Endothelial cell of umbilical vein (primary cell): ENCODE results near the gene GCNA. TPM values are rescaled to one million over a fixed set of nuclear protein-coding genes. Genes with fewer than 3 reads are reported as not detected.

ENCODE experiments used
- BruUV-seq: library from RNA; stranded (reverse); fragments of 400-500 nt; replicated peaks from 2 replicates; lab custom pipeline; 2021; lab: Mats Ljungman, UMichigan
- CTCF ChIA-PET: fragments of 300-600, 350-600 bp; sonication (Branson Sonifier 250); formaldehyde crosslinking; loops from one replicate; lab custom pipeline; 2021; ENCODE audit warnings: antibody characterized with exemption, inconsistent platforms; lab: Charles Lee
- POLR2A ChIA-PET: fragments of 300-600, 350-600 bp; sonication (Branson Sonifier 250); formaldehyde crosslinking; loops from one replicate; lab custom pipeline; 2021; ENCODE audit warnings: antibody characterized with exemption, inconsistent platforms; lab: Charles Lee
- DNase-seq: peaks from one replicate; pipeline ENCODE4 v3.0.0-alpha.2; 2011; ENCODE audit warnings: low read depth, low spot score
- FAIRE-seq: peaks from 2 replicates; lab custom pipeline; 2011; peaks lifted over from hg19 to GRCh38; lab: Jason Lieb, UNC
- H2AFZ ChIP-seq: 2 replicates; pipeline ENCODE4 v1.6.0; 2012; ENCODE audit warnings: low read depth, low read length, control low read depth, inconsistent platforms
- H3K27ac ChIP-seq: 2 replicates; pipeline ENCODE4 v1.5.1; 2011; ENCODE audit warnings: low read depth, mild to moderate bottlenecking, control low read depth, low read length, moderate library complexity; ENCODE audit not compliant: insufficient read depth
- H3K27me3 ChIP-seq, 2 experiments: 2 replicates each; pipeline versions ENCODE4 v1.6.0 to v1.6.1; 2011; ENCODE audit warnings: low read length in 2 of 2, mixed read lengths in 1 of 2; ENCODE audit not compliant: control insufficient read depth in 2 of 2, insufficient read depth in 2 of 2
- H3K36me3 ChIP-seq, 2 experiments: 2 replicates in 1 of 2; 3 replicates in 1 of 2; pipeline ENCODE4 v1.5.1; 2011; ENCODE audit warnings: low read length in 2 of 2, mild to moderate bottlenecking in 1 of 2, moderate library complexity in 1 of 2; ENCODE audit not compliant: control insufficient read depth in 2 of 2, insufficient read depth in 2 of 2; ENCODE audit errors: extremely low read depth in 1 of 2
- H3K4me1 ChIP-seq: 3 replicates; pipeline ENCODE4 v1.5.1; 2011; ENCODE audit warnings: mild to moderate bottlenecking, low read length; ENCODE audit not compliant: control insufficient read depth, insufficient read depth; ENCODE audit errors: extremely low read depth
- H3K4me2 ChIP-seq: 2 replicates; pipeline ENCODE4 v1.6.1; 2011; ENCODE audit warnings: low read length, control low read depth, mixed read lengths; ENCODE audit not compliant: insufficient read depth
- H3K4me3 ChIP-seq, 3 experiments: fragments of 200-600 bp in 1 of 3; sonication (generic), shearing (Covaris generic) in 1 of 3; replicated peaks in 1 of 3; 2 replicates each; pipeline ENCODE4 v1.5.1; 2011 to 2016; ENCODE audit warnings: control low read depth in 3 of 3, low read length in 3 of 3, mild to moderate bottlenecking in 2 of 3, inconsistent platforms in 1 of 3, low read depth in 1 of 3, moderate library complexity in 1 of 3; ENCODE audit not compliant: insufficient read depth in 1 of 3
- H3K79me2 ChIP-seq: 2 replicates; pipeline ENCODE4 v1.6.0; 2012; ENCODE audit warnings: low read length, inconsistent platforms; ENCODE audit not compliant: control insufficient read depth, insufficient read depth
- H3K9ac ChIP-seq: replicated peaks from 2 replicates; pipeline ENCODE3; 2011; ENCODE audit warnings: low read length, control low read depth; ENCODE audit not compliant: insufficient read depth; ENCODE audit errors: extremely low read depth
- H3K9me1 ChIP-seq: replicated peaks from 3 replicates; pipeline ENCODE4 v1.6.0; 2011; ENCODE audit warnings: mild to moderate bottlenecking, low read length; ENCODE audit not compliant: control insufficient read depth, insufficient read depth; ENCODE audit errors: extremely low read depth
- H3K9me3 ChIP-seq: replicated peaks from 2 replicates; pipeline ENCODE4 v1.5.1; 2012; ENCODE audit warnings: low read length, inconsistent platforms; ENCODE audit not compliant: control insufficient read depth, insufficient read depth
- H4K20me1 ChIP-seq: replicated peaks from 2 replicates; pipeline ENCODE3; 2011; ENCODE audit warnings: mild to moderate bottlenecking, low read length; ENCODE audit not compliant: control insufficient read depth, insufficient read depth; ENCODE audit errors: extremely low read depth
- CTCF ChIP-seq, 2 donors: IDR thresholded peaks; 1 replicate in 1 of 2; 2 replicates in 1 of 2; pipeline ENCODE4 v1.5.1; 2011; ENCODE audit warnings: low read length in 2 of 2, mild to moderate bottlenecking in 2 of 2, moderate library complexity in 2 of 2, control low read depth in 1 of 2, inconsistent platforms in 1 of 2, low read depth in 1 of 2; ENCODE audit not compliant: insufficient read depth in 1 of 2; ENCODE audit errors: extremely low read depth in 1 of 2
- EZH2 ChIP-seq: IDR thresholded peaks from 2 replicates; pipeline ENCODE4 v1.6.1; 2012; ENCODE audit warnings: borderline replicate concordance, low read depth, mild to moderate bottlenecking, moderate library complexity, low read length, inconsistent platforms; ENCODE audit not compliant: severe bottlenecking
- FOS ChIP-seq: IDR thresholded peaks from 2 replicates; pipeline ENCODE4 v1.6.1; 2011; ENCODE audit warnings: mild to moderate bottlenecking, low read length, moderate library complexity, borderline replicate concordance; ENCODE audit not compliant: insufficient read depth
- GATA2 ChIP-seq: IDR thresholded peaks from 2 replicates; pipeline ENCODE4 v1.7.0; 2011; ENCODE audit warnings: low read depth, mild to moderate bottlenecking, moderate library complexity, mixed read lengths, low read length; ENCODE audit not compliant: insufficient read length, insufficient read depth
- JUN ChIP-seq: IDR thresholded peaks from 2 replicates; pipeline ENCODE4 v1.6.1; 2011; ENCODE audit warnings: borderline replicate concordance, low read depth; ENCODE audit not compliant: insufficient read length, insufficient read depth
- MYC ChIP-seq: IDR thresholded peaks from one replicate; pipeline ENCODE4 v1.6.1; 2011; ENCODE audit warnings: mild to moderate bottlenecking, low read depth, low read length
- POLR2A ChIP-seq: IDR thresholded peaks from 2 replicates; pipeline ENCODE4 v1.6.1; 2012; ENCODE audit warnings: low read depth, mild to moderate bottlenecking, control low read depth, low read length
- POLR2AphosphoS5 ChIP-seq: IDR thresholded peaks from 2 replicates; pipeline ENCODE4 v1.6.1; 2012; ENCODE audit warnings: low read depth, mild to moderate bottlenecking, control low read depth, low read length, moderate library complexity; ENCODE audit not compliant: insufficient read depth
- dilution Hi-C: fragments of 300-500 bp; cut with MboI; formaldehyde crosslinking; loops from one replicate; pipeline ENCODE4 v1.15.0; 2019; ENCODE audit warnings: low sequenced_read_pairs; ENCODE audit not compliant: extremely low pct_ligation_motif_present
- intact Hi-C: fragments of 100-400 bp; cut with micrococcal nuclease; formaldehyde crosslinking; loops from one replicate; pipeline ENCODE4 v1.10.0; 2022
- polyA plus RNA-seq, 4 experiments: library from polyadenylated mRNA; depleted of rRNA in 3 of 4; stranded (reverse) in 3 of 4; unstranded in 1 of 4; fragments of >200 nt; gene quantifications; 2 replicates each; pipeline versions ENCODE4 v1.2.1 to v1.2.3, GENCODE V29; 2011 to 2012; ENCODE audit warnings: missing spikeins in 1 of 4
- total RNA-seq: library from RNA; stranded (reverse); gene quantifications from 2 replicates; pipeline ENCODE4 v1.2.3, GENCODE V29; 2021

Gene GCNA
- total and polyA plus RNA-seq, 2 donors (not counting 3 experiments of a cell fraction or from before 2014, with no cell fraction given): 1.0 to 4.0 TPM

GRCh38 chrX:71545364-71545763 lies 32.9 kb upstream of the GCNA start:
- Histone ChIP-seq H3K9me3 (no peaks in the 10 kb centered on the region), H3K4me2 (no peak overlapping the region), H3K79me2 (peaks cover 78% of the 10 kb centered on the region), H3K9ac (no peak overlapping the region), H2AFZ (no peak overlapping the region), H3K9me1 (peaks cover 2% of the 10 kb centered on the region), H3K4me3 (no peak overlapping the region), H3K27ac (no peak overlapping the region), H4K20me1 (no peaks in the 10 kb centered on the region), H3K27me3 (no peaks in the 10 kb centered on the region), H3K4me1 (peaks cover 28% of the 10 kb centered on the region), H3K36me3 (peaks cover 10% of the 10 kb centered on the region in 2 experiments)
- CTCF ChIA-PET: interaction anchor here (1.1 kb wide), 1 partner anchor 10 kb away, joined by 3 read pairs; no protein-coding TSS in a partner anchor
- BruUV-seq: no TSS peak
- TF ChIP-seq JUN: no peak
- TF ChIP-seq FOS: no peak
- TF ChIP-seq MYC: no peak
- no peak for TF ChIP-seq CTCF (IDR thresholded peaks at IDR 0.05; ENCODE audit: extremely low read depth in 1 of 2, insufficient read depth in 1 of 2, low read depth in 1 of 2, low read length in 2 of 2)
- TF ChIP-seq GATA2: no peak
- TF ChIP-seq EZH2: no peak
- TF ChIP-seq POLR2A: no peak
- no peak for TF ChIP-seq POLR2AphosphoS5
- intact Hi-C loops: no loop called here
- dilution Hi-C loops: no loop called here
- POLR2A ChIA-PET: no interaction called here
- FAIRE-seq (no peak), DNase-seq (no peak)
